Mesenchymal stem cell (in vitro differentiated cells and primary cell): ENCODE results near the gene GPN2.

Experiments used
- DNase-seq: peaks from one replicate; pipeline ENCODE4 v3.0.0-alpha.2; 2013
- H2AFZ ChIP-seq: one replicate; pipeline ENCODE4 v1.6.1; 2013; ENCODE audit warnings: low read depth, mild to moderate bottlenecking, control low read depth, inconsistent platforms, low read length, moderate library complexity
- H2AK5ac ChIP-seq: 2 replicates; pipeline ENCODE4 v1.6.1; 2013; ENCODE audit warnings: low read length, moderate library complexity, mild to moderate bottlenecking, inconsistent platforms; ENCODE audit not compliant: severe bottlenecking
- H2BK120ac ChIP-seq: one replicate; pipeline ENCODE4 v1.6.1; 2013; ENCODE audit warnings: low read depth, mild to moderate bottlenecking, inconsistent platforms, low read length, moderate library complexity
- H2BK12ac ChIP-seq, 2 experiments: one replicate each; pipeline ENCODE4 v1.6.1; 2013; ENCODE audit warnings: inconsistent platforms in 2 of 2, low read length in 2 of 2, mild to moderate bottlenecking in 2 of 2, moderate library complexity in 2 of 2, control low read depth in 1 of 2
- H2BK15ac ChIP-seq: one replicate; pipeline ENCODE4 v1.6.1; 2013; ENCODE audit warnings: mild to moderate bottlenecking, low read depth, inconsistent platforms; ENCODE audit not compliant: poor library complexity, severe bottlenecking
- H2BK5ac ChIP-seq: 2 replicates; pipeline ENCODE4 v1.6.1; 2013; ENCODE audit warnings: low read depth, mild to moderate bottlenecking, low read length, control low read depth, inconsistent platforms; ENCODE audit not compliant: poor library complexity, severe bottlenecking
- H3K14ac ChIP-seq, 2 experiments: one replicate each; pipeline ENCODE4 v1.6.1; 2013; ENCODE audit warnings: inconsistent platforms in 2 of 2, low read length in 2 of 2, control low read depth in 1 of 2, mild to moderate bottlenecking in 1 of 2, moderate library complexity in 1 of 2
- H3K18ac ChIP-seq, 2 experiments: one replicate each; pipeline ENCODE4 v1.6.1; 2013; ENCODE audit warnings: inconsistent platforms in 2 of 2, low read length in 2 of 2, control low read depth in 1 of 2, low read depth in 1 of 2, mild to moderate bottlenecking in 1 of 2
- H3K23ac ChIP-seq, 2 experiments: one replicate each; pipeline ENCODE4 v1.6.1; 2013; ENCODE audit warnings: inconsistent platforms in 2 of 2, low read length in 2 of 2, mild to moderate bottlenecking in 2 of 2, moderate library complexity in 2 of 2, control low read depth in 1 of 2
- H3K27ac ChIP-seq: 2 replicates; pipeline ENCODE4 v1.5.1; 2013; ENCODE audit warnings: mild to moderate bottlenecking, moderate library complexity, low read length, control low read depth, inconsistent platforms; ENCODE audit not compliant: poor library complexity, severe bottlenecking
- H3K27me3 ChIP-seq, 2 experiments: 2 replicates each; pipeline versions ENCODE4 v1.6.1 to v1.7.0; 2013; ENCODE audit warnings: low read length in 2 of 2, mild to moderate bottlenecking in 2 of 2, moderate library complexity in 2 of 2, control low read depth in 1 of 2, inconsistent platforms in 1 of 2; ENCODE audit not compliant: control insufficient read depth in 1 of 2, insufficient read depth in 1 of 2
- H3K36me3 ChIP-seq, 2 experiments: 2 replicates each; pipeline versions ENCODE4 v1.6.1 to v1.7.0; 2013; ENCODE audit warnings: low read length in 2 of 2, control low read depth in 1 of 2, inconsistent platforms in 1 of 2, low read depth in 1 of 2, mild to moderate bottlenecking in 1 of 2; ENCODE audit not compliant: insufficient read depth in 2 of 2, control insufficient read depth in 1 of 2
- H3K4ac ChIP-seq, 2 experiments: one replicate each; pipeline ENCODE4 v1.6.1; 2013; ENCODE audit warnings: inconsistent platforms in 2 of 2, low read length in 2 of 2, mild to moderate bottlenecking in 2 of 2, moderate library complexity in 2 of 2, control low read depth in 1 of 2, low read depth in 1 of 2
- H3K4me1 ChIP-seq: 2 replicates; pipeline ENCODE4 v1.6.1; 2013; ENCODE audit warnings: low read depth, low read length, control low read depth; ENCODE audit not compliant: control insufficient read depth, insufficient read depth
- H3K4me2 ChIP-seq: 2 replicates; pipeline ENCODE4 v1.6.1; 2013; ENCODE audit warnings: low read length, mild to moderate bottlenecking, inconsistent platforms; ENCODE audit not compliant: poor library complexity, severe bottlenecking
- H3K4me3 ChIP-seq, 2 experiments: 2 replicates each; pipeline versions ENCODE4 v1.5.1 to v1.7.0; 2013; ENCODE audit warnings: low read length in 2 of 2, mild to moderate bottlenecking in 2 of 2, control low read depth in 1 of 2, low read depth in 1 of 2; ENCODE audit not compliant: insufficient read depth in 1 of 2
- H3K79me1 ChIP-seq: replicated peaks from 2 replicates; pipeline ENCODE4 v1.6.1; 2013; ENCODE audit warnings: mild to moderate bottlenecking, control low read depth, low read length, inconsistent platforms; ENCODE audit not compliant: poor library complexity, severe bottlenecking
- H3K9ac ChIP-seq: 2 replicates; pipeline ENCODE4 v1.7.0; 2013; ENCODE audit warnings: mild to moderate bottlenecking, low read length, moderate library complexity
- H3K9me3 ChIP-seq: 2 replicates; pipeline ENCODE4 v1.7.0; 2013; ENCODE audit warnings: mild to moderate bottlenecking, low read length; ENCODE audit not compliant: control insufficient read depth
- H4K8ac ChIP-seq: one replicate; pipeline ENCODE4 v1.6.1; 2013; ENCODE audit warnings: inconsistent platforms, mild to moderate bottlenecking, low read length, moderate library complexity
- H4K91ac ChIP-seq: one replicate; pipeline ENCODE4 v1.6.1; 2013; ENCODE audit warnings: mild to moderate bottlenecking, low read length, inconsistent platforms
- WGBS: methylation state at CpG from one replicate; pipeline ENCODE4 v1.1.7; 2013; ENCODE audit warnings: mixed read lengths; 5-methylcytosine and 5-hydroxymethylcytosine counted together

The GPN2 gene

GRCh38 chr1:26910343-26911160 lies 20.5 kb upstream of the GPN2 start:
- Histone ChIP-seq H3K18ac (no peak overlapping the region), H3K9ac (no peak overlapping the region), H2BK12ac (no peak overlapping the region), H3K23ac (no peak overlapping the region), H3K9me3 (no peaks in the 10 kb centered on the region), H2AFZ (no peak overlapping the region), H3K27ac (no peak overlapping the region), H3K79me1 (no peaks in the 10 kb centered on the region), H2AK5ac (no peak overlapping the region), H3K4ac (no peak overlapping the region), H2BK5ac (no peak overlapping the region), H3K4me1 (peaks cover 12% of the 10 kb centered on the region), H2BK120ac (no peak overlapping the region), H3K27me3 (no peaks in the 10 kb centered on the region), H4K8ac (no peak overlapping the region), H3K14ac (no peak overlapping the region), H4K91ac (no peak overlapping the region), H3K36me3 (peaks cover 0 to 4% of the 10 kb centered on the region in 2 experiments), H2BK15ac (no peak overlapping the region), H3K4me3 (no peak overlapping the region), H3K4me2 (no peak overlapping the region)
- 90% methylated on average over 4 of the region's 4 CpGs for WGBS
- no peak for DNase-seq

- Histone ChIP-seq H3K9ac (no peak overlapping the region), H3K18ac (no peak overlapping the region), H3K14ac (peak overlapping the region in 1 of 2 experiments; percentile 38), H3K4me2 (no peak overlapping the region), H3K23ac (no peak overlapping the region), H3K36me3 (peaks cover 0 to 4% of the 10 kb centered on the region in 2 experiments), H2BK12ac (no peak overlapping the region), H2AK5ac (no peak overlapping the region), H3K27me3 (no peaks in the 10 kb centered on the region), H2BK5ac (no peak overlapping the region), H3K9me3 (no peaks in the 10 kb centered on the region), H4K8ac (no peak overlapping the region), H4K91ac (no peak overlapping the region), H3K79me1 (no peaks in the 10 kb centered on the region), H3K4me1 (peaks cover 12% of the 10 kb centered on the region), H3K4ac (no peak overlapping the region), H3K27ac (no peak overlapping the region), H3K4me3 (no peak overlapping the region), H2BK15ac (no peak overlapping the region), H2BK120ac (no peak overlapping the region), H2AFZ (no peak overlapping the region)
- no peak for DNase-seq
- 89% methylated on average over 3 of the region's 3 CpGs for WGBS
These were observed 19.9 kb upstream of the GPN2 start for GRCh38 chr1:26909951-26910342.

- Histone ChIP-seq H3K4me1 (peaks cover 14% of the 10 kb centered on the region), H3K36me3 (peaks cover 0 to 4% of the 10 kb centered on the region in 2 experiments), H2AFZ (peak overlapping the region; percentile 56), H4K8ac (no peak overlapping the region), H2BK120ac (no peak overlapping the region), H3K4me3 (no peak overlapping the region), H3K9me3 (no peaks in the 10 kb centered on the region), H3K9ac (peak overlapping the region; percentile 8), H4K91ac (no peak overlapping the region), H3K79me1 (no peaks in the 10 kb centered on the region), H3K14ac (no peak overlapping the region), H2BK12ac (no peak overlapping the region), H2BK5ac (no peak overlapping the region), H3K27me3 (no peaks in the 10 kb centered on the region), H3K27ac (no peak overlapping the region), H2BK15ac (no peak overlapping the region), H3K4ac (no peak overlapping the region), H3K23ac (no peak overlapping the region), H2AK5ac (no peak overlapping the region), H3K18ac (no peak overlapping the region), H3K4me2 (no peak overlapping the region)
- peak; percentile 84 for DNase-seq
- 33% methylated on average over 6 of the region's 6 CpGs for WGBS
These were observed 17.2 kb upstream of the GPN2 start for GRCh38 chr1:26907071-26907917.
